HG03354 (cell line): ENCODE results near the gene CRABP2.

Experiments
- ATAC-seq: cut with Tn5 transposase; IDR thresholded peaks from one replicate; pipeline ENCODE4 v1.9.1; 2021; ENCODE audit warnings: mild to moderate bottlenecking; ENCODE audit not compliant: unreplicated experiment, poor library complexity, severe bottlenecking

CRABP2 gene

GRCh38 chr1:156692925-156693847, 12.2 kb downstream of the CRABP2 start:
- ATAC-seq = no peak

GRCh38 chr1:156692441-156692924, 12.9 kb downstream of the CRABP2 start:
- no peak for ATAC-seq

- no peak for ATAC-seq
These were observed 13.5 kb downstream of the CRABP2 start for GRCh38 chr1:156691665-156692440.

- ATAC-seq = no peak
These were observed 14.2 kb downstream of the CRABP2 start for GRCh38 chr1:156691191-156691590.

- no peak for ATAC-seq
These were observed 14.7 kb downstream of the CRABP2 start for GRCh38 chr1:156690675-156691036.

GRCh38 chr1:156689953-156690674, 15.3 kb downstream of the CRABP2 start:
- ATAC-seq = no peak

GRCh38 chr1:156689035-156689952, 16.1 kb downstream of the CRABP2 start:
- ATAC-seq = no peak

GRCh38 chr1:156684227-156684782, 21.1 kb downstream of the CRABP2 start:
- no peak for ATAC-seq

- no peak for ATAC-seq
These were observed 23.1 kb downstream of the CRABP2 start for GRCh38 chr1:156682166-156682890.

GRCh38 chr1:156681196-156681960, 24.0 kb downstream of the CRABP2 start:
- ATAC-seq = no peak

- ATAC-seq = no peak
These were observed 25.3 kb downstream of the CRABP2 start for GRCh38 chr1:156680056-156680455.

- no peak for ATAC-seq
These were observed 27.5 kb downstream of the CRABP2 start for GRCh38 chr1:156677616-156678596.

GRCh38 chr1:156676820-156677615, 28.4 kb downstream of the CRABP2 start, which contains the start of gene NES:
Gene NES (minus strand): TSS chr1:156677407. CDS start chr1:156677264, 143 bp downstream.
- no peak for ATAC-seq

- no peak for ATAC-seq
These were observed 29.1 kb downstream of the CRABP2 start for GRCh38 chr1:156676114-156676819.
